Measurements from ENCODE around the gene PHYKPL.

Gene PHYKPL

DNA sequence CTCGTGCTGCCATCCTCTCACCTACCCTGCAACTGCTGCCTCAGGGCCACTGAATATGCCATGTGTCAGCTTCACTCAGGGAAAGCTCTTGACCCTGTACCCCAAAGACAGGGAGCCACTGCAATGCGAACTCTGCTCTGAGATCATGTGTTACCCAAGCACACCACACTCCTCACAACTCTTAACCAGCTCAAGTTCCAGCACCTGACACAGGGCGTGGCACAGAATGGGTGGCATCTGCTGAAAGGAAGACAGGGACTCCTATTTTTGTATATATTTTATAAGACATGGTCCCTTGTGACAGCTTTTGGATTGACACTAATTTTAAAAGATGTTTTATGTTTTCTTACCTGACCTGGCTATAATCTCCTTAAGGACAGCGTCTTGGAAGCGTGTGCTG is 10.7 kb downstream of the PHYKPL start:
- DNase-seq, result no peak

DNA sequence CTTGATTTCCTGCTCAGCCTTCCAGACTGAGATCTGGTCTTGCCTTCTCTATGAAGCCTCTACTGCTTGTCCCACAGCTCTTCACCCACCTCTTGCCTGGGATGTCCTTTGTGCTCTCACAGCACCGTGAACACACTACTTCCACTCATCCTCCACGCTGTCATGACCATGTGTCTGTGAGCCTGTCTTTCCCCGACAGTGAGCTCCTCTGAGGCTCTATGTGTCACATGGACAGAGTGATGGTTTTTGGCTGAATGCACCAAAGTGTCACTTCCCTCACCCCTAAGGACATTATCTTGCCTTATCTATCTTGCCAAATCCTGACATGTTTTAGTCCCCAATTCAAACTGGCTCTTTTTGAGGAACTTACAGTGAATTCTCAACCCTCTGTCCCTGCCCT is 11.3 kb downstream of the PHYKPL start:
- no peak for DNase-seq

DNA sequence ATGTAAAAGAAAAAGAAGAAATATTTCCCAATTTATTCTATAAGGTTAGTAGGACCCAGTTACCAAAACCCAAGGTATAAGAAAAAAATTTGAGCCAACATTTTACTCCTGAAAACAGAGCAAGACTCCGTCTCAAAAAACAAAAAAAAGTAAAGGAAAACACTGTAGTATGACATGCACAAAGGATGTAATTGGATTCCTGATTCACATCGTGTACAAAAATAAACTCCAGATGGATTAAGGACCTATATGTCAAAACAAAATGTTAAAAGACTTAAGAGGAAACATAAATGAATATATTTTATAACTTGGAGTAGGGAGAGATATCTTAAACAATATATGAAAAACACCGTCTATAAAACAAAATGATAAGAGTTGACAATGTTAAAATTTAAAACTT is 13.8 kb downstream of the PHYKPL start:
- no peak for DNase-seq

DNA sequence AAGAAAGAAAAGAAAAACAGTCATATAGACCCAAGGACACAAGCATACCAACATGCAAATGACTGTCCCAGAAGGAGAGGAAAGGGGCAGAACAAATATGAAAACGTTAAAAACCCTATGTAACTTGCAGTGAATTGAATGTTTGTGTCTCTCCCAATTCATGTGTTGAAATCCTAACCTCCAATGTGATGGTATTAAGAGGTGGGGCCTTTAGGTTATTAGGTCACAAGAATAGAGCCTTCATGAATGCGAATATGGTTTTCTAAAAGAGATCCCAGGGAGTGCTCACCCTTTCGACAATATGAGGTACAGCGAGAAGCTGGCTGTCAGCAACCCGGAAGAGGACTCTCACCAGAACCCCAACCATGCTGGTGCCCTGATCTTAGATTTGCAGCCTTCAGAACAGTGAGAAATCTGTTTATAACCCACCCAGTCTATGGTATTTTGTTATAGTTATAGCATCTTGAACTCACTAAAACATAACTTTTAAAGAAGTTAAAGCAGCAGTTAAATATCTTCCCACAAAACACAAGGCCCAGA is 14.3 kb downstream of the PHYKPL start:
- no peak for DNase-seq

DNA sequence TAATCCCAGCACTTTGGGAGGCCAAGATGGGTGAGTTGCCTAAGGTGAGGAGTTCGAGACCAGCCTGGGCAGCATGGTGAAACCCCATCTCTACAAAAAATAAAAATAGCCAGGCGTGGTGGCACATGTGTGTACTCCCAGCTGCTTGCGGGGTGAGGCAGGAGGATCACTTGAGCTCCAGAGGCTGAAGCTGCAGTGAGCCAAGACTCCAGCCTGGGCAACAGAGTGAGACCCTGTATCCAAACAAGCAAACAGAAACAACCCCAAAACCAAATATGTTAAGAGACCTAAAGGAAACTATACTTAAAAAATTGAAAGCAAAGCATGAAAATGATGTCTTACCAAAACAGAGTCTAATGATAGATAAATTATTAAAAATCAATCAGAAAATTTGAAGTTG is 15.8 kb downstream of the PHYKPL start:
- no peak for DNase-seq

DNA sequence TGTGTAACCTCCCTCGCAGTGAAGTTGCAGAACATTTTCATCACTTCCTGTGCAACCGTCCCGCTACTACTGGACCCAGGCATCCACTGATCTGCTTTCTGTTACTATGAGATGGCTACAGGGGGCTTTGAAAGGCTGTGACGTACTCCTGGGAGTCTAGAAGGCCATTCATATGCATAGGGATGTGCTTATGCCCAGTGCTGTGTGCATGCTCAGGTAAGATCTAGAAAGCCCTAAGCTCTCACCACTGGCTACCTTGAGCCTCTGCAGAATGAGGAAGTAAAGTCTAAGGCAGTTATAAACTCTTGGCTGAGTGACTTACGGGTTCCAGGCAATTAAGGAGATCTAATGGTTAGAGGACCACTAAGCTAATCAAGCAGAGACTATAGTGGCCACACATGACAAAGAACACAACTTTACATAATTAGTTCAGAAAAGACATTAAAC is 16.5 kb downstream of the PHYKPL start:
- no peak for DNase-seq

DNA sequence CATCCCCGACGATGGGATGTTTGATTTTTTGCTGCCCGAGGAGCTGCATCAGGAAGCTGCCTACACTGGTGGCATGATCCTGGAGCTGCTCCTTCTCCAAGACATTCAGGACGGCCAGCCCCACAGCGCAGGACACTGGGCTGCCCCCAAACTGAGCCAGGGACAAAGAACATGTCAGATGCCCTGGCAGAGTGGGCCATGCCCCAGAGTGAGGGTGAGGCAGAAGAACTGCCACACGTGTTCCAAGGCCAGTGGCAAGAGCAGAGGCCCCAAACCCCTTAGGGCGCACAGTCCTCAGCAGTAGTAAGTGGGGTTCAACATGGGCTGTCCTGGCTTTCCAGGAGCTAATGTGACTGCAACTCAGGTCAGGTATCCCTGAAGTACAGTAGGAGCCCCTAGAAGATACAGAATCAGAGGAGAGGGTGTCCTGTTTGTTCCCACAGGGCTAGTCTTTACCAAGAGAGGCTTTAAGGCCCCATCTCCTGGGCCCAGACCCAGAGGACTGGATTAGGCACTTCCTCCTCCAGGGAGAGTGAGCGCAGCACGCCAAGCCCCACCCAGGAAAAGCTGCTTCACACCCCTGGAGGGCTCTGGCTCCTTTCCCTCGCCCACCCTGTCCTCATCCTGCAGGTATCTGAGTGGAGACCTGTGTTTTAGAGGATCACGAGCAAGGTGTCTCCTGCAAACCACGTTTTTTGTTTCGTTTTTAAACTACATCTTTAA is 17.2 kb downstream of the PHYKPL start:
- no peak for DNase-seq

DNA sequence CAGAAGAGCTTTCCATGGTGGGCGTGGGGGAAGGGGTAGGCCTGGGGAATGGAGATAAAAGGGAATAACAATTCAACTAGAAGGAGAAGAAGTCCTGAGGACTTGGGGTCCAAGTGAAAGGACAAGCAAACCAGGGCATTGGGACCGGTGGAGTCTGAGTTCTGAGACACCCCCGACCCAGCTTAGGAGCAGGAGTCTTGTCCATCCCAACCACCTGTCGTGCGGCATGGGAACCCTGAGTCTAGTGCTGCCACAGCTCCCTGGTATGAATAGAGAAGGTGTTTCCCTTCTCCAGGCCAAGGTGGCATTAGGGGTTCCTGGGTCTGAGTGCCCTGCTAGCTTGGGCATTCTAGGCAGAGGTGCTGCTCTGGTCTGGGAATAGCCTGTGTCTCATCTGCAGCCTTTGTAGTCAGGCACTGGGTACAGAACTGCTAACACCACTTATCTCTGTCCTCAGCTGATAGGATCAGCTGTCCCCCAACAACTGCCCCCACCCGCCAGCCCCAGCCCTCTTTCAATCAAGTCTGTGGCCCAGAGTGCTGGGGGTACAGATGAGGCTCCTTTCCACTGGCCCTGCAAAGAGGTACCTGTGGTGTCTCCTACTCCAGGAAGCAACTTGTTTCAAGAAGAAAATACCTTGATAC is 18.3 kb downstream of the PHYKPL start:
- no peak for DNase-seq

DNA sequence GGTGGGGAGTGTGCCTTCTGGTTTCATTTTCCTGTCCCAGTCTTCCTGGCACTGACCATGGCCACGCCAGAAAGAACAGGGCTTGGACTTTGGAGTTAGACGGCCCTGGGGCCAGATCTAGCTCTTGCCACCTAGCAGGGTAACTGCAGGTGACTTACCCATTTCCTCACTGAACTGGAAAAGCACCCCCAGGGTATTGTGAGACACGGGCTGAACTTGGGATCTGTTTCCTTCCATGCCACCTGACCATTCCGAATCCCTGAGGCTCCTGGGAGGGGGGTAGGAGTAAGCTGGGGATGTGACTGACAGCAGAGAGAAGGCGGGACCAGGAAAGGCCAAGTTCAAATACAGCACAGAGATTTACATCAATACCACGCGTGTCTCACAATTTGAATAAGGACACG is 18.9 kb downstream of the PHYKPL start:
- no peak for DNase-seq

DNA sequence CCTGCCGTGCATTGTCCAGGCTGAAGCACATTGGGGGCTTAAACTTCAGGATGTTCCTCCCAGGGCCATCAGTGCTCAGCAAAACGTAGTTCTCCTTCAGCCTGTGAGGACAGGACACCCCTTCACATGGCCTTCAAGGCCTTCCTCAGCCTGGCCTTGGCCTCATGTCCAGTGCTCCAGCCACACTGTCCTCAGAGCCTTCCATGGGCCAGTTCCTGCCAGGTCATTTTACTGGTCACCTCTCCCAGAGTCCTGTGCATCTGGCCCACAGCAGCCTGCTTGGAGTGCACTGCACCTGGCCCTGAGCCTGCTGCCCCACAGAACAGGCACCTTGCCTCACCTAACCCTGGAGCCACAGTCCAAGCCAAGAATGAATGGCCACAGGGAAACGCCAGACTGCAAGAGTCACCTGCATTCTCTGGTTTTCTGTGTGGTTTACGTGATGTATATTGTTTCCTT is 19.6 kb downstream of the PHYKPL start:
- DNase-seq, result no peak

DNA sequence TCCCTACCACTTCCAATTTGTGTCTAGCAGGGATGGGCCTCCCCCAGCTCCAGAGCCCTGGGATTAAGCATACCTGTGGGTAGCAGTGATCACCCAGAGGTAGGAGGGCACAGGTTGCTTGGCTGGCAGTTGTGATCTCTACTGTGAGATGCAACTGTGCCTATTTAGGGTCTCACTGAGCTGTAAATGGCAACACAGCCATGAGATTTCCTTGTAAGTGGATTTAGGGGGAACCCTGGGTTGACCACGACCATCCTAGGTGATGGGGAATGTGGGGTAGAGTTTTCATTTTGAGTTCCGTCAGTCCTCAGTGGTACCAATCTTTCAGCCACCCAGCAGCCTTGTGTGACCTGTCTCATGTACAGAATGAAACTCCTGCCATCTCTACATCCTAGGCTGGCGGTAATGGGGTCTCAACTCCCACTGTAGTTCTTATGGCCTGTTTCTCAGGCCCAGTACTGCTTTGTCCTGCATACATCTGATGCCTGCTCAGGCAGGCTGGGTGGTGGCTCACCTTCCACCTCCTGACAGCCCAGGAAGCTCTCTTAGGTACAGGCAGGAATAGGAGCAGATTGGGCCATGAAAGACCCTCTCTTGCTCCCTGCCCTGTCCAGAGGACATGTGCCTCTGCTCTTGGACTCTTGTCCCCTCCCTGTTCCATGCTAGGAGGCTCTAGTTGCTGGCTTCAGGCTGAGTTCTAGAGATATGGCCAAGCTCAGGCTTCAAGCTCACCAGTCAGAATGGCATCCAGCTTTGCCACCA is 20.2 kb downstream of the PHYKPL start:
- no peak for DNase-seq

DNA sequence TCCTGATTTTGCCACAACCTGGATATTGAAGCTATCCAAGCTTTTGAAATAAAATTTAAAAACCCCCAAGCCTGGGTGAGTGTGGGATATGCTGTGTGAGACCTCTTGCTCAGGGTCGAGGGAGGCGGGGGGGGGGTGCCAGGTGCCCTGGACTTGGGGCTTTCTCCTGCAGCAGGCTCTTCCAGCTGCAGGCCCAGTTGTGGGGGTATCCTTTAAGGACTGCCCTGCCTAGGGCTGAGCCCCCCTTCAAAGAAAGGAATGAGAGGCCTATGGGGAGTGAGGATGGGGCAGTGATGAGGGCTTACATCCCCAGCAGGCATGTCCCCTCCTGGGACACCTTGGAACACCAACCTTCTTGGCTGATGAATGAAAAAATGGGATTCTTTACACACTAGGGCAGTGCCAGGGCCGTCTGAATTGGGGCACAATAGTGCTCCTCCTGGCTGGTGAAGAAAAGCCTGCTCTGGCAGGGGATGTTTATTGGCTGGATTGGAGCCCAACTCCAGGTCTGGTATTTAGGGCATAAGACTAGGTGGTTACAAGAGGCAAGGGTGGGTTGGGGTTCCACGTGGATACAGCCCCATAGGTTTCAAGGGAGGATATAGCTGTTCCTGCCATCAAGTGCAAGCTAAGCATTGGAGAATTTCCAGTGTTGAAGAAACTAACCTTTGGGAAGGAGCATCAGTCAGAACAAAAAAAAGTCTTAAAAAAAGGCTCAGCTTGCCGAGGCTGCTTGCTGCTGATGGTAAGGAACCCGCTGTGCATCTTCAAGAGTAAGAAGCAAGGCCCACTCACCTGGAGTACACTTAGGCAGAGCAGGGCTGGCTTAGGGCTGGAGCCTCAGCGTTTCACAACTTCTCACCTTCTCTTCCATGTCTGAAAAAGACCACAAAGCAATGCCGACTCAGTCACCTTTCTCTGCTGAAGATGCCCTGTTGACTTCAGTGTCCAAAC is 21.2 kb downstream of the PHYKPL start:
- DNase-seq, result no peak

DNA sequence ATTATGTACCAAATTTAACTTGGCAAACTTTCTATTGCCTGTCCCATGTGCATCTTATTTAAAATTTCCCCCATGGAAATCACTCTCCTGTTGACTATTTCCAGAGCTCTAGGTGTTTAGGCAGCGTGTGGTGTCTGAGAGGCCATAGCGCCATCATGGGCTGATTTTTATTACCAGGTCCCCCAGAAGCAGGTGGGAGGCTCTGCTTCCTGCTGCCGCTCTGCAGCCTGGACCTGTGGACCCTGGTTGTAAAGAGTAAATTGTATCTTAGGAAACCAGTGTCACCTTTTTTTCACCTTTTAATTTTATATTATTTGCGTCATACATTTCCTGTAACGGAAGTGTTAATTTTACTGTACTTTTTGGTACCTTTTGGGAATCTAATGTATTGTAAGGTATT is 21.9 kb downstream of the PHYKPL start:
- DNase-seq, result no peak

DNA sequence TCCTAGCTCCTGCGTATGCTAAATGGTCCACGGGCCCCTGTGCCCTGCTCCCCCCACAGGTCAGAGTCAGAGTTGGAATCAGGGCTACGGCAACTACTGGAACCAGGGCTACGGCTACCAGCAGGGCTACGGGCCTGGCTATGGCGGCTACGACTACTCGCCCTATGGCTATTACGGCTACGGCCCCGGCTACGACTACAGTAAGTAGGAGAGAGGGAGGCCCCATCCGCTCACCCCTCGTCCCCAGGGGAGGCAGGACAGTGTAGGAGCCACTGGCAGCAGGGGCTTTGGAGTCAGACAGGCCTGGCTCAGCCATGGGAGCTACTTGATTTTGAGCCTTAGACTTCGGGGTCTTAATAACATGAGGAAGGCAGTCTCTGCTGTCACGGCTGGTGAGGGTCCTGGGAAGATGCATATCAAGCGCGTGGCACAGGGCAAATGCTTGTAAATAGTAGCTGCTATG is 22.5 kb downstream of the PHYKPL start:
- no peak for DNase-seq

DNA sequence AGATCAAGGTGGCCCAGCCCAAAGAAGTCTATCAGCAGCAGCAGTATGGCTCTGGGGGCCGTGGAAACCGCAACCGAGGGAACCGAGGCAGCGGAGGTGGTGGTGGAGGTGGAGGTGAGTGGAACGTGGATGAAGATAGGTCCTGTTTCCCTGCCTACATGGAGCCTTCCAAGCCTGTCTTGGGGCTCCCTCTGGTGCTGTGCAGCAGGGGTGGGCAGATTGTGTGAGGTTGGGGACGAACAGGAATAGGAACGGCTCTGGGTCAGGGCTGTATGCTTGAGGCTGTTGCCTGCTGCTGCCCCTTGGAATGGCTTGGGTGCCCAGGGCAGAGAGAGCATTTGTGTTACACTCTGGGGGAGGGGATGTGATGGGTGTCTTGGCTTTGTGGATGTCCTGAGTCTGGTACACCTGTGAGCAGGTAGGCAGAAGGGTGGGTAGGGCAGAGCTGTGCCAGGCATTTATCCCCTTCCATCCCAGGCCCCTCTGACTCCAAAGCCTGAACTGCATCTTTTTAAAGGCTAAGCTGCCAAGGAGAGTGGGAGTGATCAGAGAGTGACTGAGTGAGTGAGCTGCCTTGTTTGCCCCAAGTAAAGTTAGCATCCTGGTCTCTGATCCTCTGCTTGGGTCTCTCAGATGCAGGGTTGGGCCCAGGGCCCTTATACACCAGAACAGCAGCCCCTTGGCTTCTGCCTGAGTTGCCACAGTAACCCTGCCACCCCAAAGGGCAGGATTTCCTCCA is 23.1 kb downstream of the PHYKPL start:
- DNase-seq, result no peak

DNA sequence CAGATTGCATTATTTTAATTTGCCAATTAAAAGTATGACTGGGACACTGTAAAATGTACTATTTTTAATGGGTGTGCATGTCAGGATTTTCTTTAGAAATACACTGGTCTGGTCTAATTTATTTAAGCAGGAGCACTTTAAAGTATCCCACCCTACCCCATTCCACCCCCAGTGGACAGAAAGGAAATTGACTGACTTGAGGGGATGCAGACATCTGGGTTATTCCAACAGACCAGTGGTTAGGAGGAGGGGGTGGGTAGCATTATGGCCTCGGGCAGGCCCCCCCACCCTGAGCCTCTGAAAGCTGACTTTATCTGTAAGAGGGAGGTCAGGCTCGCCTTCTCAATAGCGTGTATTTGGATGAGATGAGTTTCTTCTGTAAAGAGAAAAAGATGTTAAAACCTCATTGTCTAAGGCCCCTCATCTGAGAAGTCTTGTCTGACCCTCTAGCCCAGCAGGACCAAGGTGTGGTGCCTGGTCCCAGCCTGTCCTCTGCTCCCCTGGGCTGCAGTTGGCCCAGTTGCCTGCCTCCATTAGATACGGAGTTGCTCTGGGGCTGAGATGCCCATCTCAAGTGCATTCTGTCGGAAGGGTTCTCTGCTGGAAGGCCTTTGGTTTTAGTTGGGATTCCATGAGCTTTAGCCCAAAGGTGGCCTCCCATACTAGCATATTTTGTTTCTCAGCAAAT is 23.9 kb downstream of the PHYKPL start:
- DNase-seq, result no peak

DNA sequence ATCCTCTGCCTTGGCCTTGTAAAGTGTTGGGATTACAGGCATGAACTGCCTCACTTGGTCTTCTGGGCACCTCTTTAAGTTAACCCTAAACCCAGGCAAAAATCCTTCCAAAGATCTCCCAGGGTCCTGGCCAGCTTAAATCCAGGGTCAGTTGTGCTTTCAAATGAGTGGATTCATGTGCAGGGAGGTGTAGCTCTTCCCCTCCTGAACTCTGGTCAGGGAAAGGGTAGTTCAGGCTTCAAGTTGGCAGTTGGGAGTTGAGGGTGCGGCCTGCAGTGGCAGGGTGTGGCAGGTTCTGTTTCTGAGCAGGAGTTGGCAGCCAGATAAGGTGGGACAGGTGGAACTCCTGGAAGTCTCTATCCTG is 24.7 kb downstream of the PHYKPL start:
- no peak for DNase-seq

DNA sequence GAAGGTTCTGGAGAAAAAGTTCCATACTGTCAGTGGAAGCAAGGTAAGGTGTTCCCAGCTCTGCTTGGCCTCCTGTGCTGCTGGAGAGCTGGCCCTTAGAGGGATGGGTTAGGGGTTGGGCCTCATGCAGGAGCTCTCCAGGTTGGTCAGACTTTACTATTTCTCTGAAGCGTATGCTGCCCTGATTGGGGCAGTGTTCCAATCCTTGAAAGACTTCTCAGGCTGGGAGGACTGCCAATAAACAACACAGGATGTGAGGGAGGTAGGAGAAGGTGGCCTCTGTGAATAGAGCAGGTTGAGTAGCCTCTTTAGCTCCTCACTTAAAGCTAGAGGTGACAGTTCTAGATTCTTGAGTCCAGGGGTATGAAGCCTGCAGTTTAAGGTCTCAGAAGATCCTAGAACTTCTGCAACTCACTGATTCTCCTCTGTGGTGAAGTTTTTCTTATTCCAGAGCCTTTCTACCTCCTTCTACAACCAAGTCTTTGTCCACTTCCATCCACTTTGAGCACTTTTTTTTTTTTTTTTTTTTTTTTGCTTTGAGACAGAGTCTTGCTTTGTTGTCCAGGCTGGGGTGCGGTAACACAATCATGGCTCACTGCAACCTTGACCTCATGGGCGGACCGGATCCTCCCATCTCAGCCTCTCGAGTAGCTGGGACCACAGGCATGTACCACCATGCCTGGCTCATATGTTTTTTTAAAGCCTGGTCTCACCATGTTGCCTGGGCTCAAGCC is 25.3 kb downstream of the PHYKPL start:
- DNase-seq, result no peak

DNA sequence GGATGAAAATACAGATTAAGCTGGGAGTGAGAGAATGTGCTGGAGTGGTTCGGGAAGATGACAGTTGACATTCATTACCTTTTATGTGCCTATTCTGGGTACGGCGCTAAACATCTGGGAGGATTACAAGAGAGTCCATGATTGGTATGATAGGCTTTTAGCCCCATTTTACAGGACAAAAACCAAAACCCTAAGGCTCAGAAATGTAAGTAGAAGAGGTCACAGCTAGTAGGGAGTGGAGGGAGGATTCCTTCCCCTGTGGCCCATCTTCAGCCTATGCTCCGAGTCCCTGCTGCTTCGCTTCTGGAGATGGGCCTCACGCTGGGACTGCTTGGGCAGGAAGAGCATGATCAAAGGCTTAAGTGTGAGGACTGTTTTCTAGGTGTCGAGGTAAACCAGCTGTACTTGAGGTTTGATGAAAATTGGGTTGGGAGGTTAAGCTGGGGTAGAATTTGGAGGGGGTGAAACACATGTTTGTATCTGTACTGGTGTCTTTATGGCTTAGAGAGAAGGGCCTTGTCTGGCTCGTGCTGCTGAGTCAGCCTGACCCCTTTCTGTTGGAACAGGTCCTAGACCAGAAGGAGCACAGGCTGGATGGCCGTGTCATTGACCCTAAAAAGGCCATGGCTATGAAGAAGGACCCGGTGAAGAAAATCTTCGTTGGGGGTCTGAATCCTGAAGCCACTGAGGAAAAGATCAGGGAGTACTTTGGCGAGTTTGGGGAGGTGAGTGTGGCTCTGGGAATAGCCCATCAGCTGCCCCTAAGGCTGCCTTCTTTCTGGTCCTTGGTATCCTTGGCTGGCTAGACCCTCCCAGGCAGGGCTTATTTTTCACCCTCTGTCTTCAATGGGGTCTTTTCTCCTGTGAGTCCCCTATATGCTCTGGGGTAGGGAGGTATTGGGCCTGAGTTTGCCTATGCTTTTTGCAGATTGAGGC is 26.2 kb downstream of the PHYKPL start:
- no peak for DNase-seq
